Measurements from ENCODE around the gene DAAM2.
A peak's percentile ranks its signal among the peaks of the same experiment; 100 is the strongest.

Gene DAAM2

GRCh38 chr6:39791850-39792539, at the start of gene DAAM2:
TSS of gene DAAM2 (plus strand) at chr6:39792376. CDS start at chr6:39856303, 63,927 bp downstream.
- DNase-seq (ENCODE audit: low spot score), result peak; percentile 42

- DNase-seq (ENCODE audit: low spot score), result no peak
Observed at GRCh38 chr6:39746795-39747194, 45.4 kb upstream of the DAAM2 start.

- no peak for DNase-seq (ENCODE audit: low spot score)
Observed at GRCh38 chr6:39752835-39753724, 39.1 kb upstream of the DAAM2 start.

- no peak for DNase-seq (ENCODE audit: low spot score)
Observed at GRCh38 chr6:39753725-39754045, 38.5 kb upstream of the DAAM2 start.

GRCh38 chr6:39754514-39755115, 37.6 kb upstream of the DAAM2 start:
- no peak for DNase-seq (ENCODE audit: low spot score)

GRCh38 chr6:39755231-39755630, 36.9 kb upstream of the DAAM2 start:
- DNase-seq (ENCODE audit: low spot score), result peak; percentile 36

GRCh38 chr6:39756582-39756981, 35.6 kb upstream of the DAAM2 start:
- DNase-seq (ENCODE audit: low spot score), result no peak

GRCh38 chr6:39758905-39759605, 33.1 kb upstream of the DAAM2 start:
- DNase-seq (ENCODE audit: low spot score), result no peak

GRCh38 chr6:39760226-39760952, 31.8 kb upstream of the DAAM2 start:
- DNase-seq (ENCODE audit: low spot score), result no peak

- peak; percentile 94 for DNase-seq (ENCODE audit: low spot score)
Observed at GRCh38 chr6:39765508-39766065, 26.6 kb upstream of the DAAM2 start.

- no peak for DNase-seq (ENCODE audit: low spot score)
Observed at GRCh38 chr6:39769012-39769411, 23.2 kb upstream of the DAAM2 start.

GRCh38 chr6:39770446-39770845, 21.7 kb upstream of the DAAM2 start:
- DNase-seq (ENCODE audit: low spot score), result no peak

GRCh38 chr6:39772559-39773273, 19.5 kb upstream of the DAAM2 start:
- DNase-seq (ENCODE audit: low spot score), result no peak

- no peak for DNase-seq (ENCODE audit: low spot score)
Observed at GRCh38 chr6:39773782-39774181, 18.4 kb upstream of the DAAM2 start.

- DNase-seq (ENCODE audit: low spot score), result no peak
Observed at GRCh38 chr6:39776581-39776980, 15.6 kb upstream of the DAAM2 start.

- no peak for DNase-seq (ENCODE audit: low spot score)
Observed at GRCh38 chr6:39777218-39777617, 15.0 kb upstream of the DAAM2 start.

- DNase-seq (ENCODE audit: low spot score), result no peak
Observed at GRCh38 chr6:39777661-39778060, 14.5 kb upstream of the DAAM2 start.

GRCh38 chr6:39778581-39779255, 13.5 kb upstream of the DAAM2 start:
- no peak for DNase-seq (ENCODE audit: low spot score)

- DNase-seq (ENCODE audit: low spot score), result peak; percentile 91
Observed at GRCh38 chr6:39785281-39785680, 6.9 kb upstream of the DAAM2 start.

- DNase-seq (ENCODE audit: low spot score), result no peak
Observed at GRCh38 chr6:39786649-39787048, 5.5 kb upstream of the DAAM2 start.

Data from COLO829 (cell line).